H9 (cell line): Measurements from ENCODE around the gene UBE2L5. TPM values are rescaled to one million over a fixed set of nuclear protein-coding genes. Genes with fewer than 3 reads are reported as not detected.

Source experiments
- DNase-seq: peaks from one replicate; pipeline ENCODE4 v3.0.0-alpha.2; 2017
- H2AFZ ChIP-seq: one replicate; pipeline ENCODE4 v1.6.1; 2013; ENCODE audit warnings: mild to moderate bottlenecking, low read length, control low read depth, moderate library complexity
- H2AK5ac ChIP-seq: 2 replicates; pipeline ENCODE4 v1.6.1; 2013; ENCODE audit warnings: low read length, control low read depth, mixed read lengths; ENCODE audit not compliant: insufficient read length
- H2BK120ac ChIP-seq: one replicate; pipeline ENCODE4 v1.6.1; 2013; ENCODE audit warnings: low read depth, mild to moderate bottlenecking, low read length, control low read depth, inconsistent platforms; ENCODE audit not compliant: poor library complexity, severe bottlenecking
- H2BK12ac ChIP-seq: 2 replicates; pipeline ENCODE4 v1.6.1; 2013; ENCODE audit warnings: low read length, control low read depth, mixed read lengths, low read depth; ENCODE audit not compliant: insufficient read length
- H2BK15ac ChIP-seq: 2 replicates; pipeline ENCODE4 v1.6.1; 2013; ENCODE audit warnings: low read depth, low read length, control low read depth
- H2BK20ac ChIP-seq: one replicate; pipeline ENCODE4 v1.6.1; 2013; ENCODE audit warnings: low read depth, mild to moderate bottlenecking, low read length, control low read depth, inconsistent platforms; ENCODE audit not compliant: poor library complexity, severe bottlenecking
- H2BK5ac ChIP-seq: 2 replicates; pipeline ENCODE4 v1.6.1; 2013; ENCODE audit warnings: low read length, control low read depth, mixed read lengths; ENCODE audit not compliant: insufficient read length
- H3K14ac ChIP-seq: 2 replicates; pipeline ENCODE4 v1.6.1; 2013; ENCODE audit warnings: low read length, control low read depth; ENCODE audit not compliant: insufficient read depth
- H3K18ac ChIP-seq: 2 replicates; pipeline ENCODE4 v1.6.1; 2013; ENCODE audit warnings: low read depth, mild to moderate bottlenecking, mixed read lengths, low read length, control low read depth; ENCODE audit not compliant: insufficient read length
- H3K23ac ChIP-seq: 2 replicates; pipeline ENCODE4 v1.6.1; 2013; ENCODE audit warnings: low read length, control low read depth, mixed read lengths, low read depth; ENCODE audit not compliant: insufficient read length
- H3K23me2 ChIP-seq: 2 replicates; pipeline ENCODE4 v1.6.1; 2013; ENCODE audit warnings: low read depth, mild to moderate bottlenecking, mixed read lengths, low read length, control low read depth; ENCODE audit not compliant: insufficient read length, poor library complexity, severe bottlenecking
- H3K27ac ChIP-seq: 2 replicates; pipeline ENCODE4 v1.5.1; 2013; ENCODE audit warnings: low read length, control low read depth, mixed read lengths, low read depth; ENCODE audit not compliant: insufficient read length
- H3K27me3 ChIP-seq: 2 replicates; pipeline ENCODE4 v1.6.1; 2013; ENCODE audit warnings: low read length, control low read depth, inconsistent platforms; ENCODE audit not compliant: insufficient read depth
- H3K4ac ChIP-seq: 2 replicates; pipeline ENCODE4 v1.6.1; 2013; ENCODE audit warnings: low read depth, mild to moderate bottlenecking, control low read depth, inconsistent platforms, low read length, moderate library complexity
- H3K4me1 ChIP-seq: 2 replicates; pipeline ENCODE4 v1.6.1; 2013; ENCODE audit warnings: low read length, control low read depth, inconsistent platforms; ENCODE audit not compliant: insufficient read depth
- H3K4me2 ChIP-seq: 2 replicates; pipeline ENCODE4 v1.6.1; 2013; ENCODE audit warnings: low read length, control low read depth, mixed read lengths; ENCODE audit not compliant: insufficient read length, insufficient read depth
- H3K56ac ChIP-seq: 2 replicates; pipeline ENCODE4 v1.6.1; 2013; ENCODE audit warnings: low read depth, mild to moderate bottlenecking, mixed read lengths, low read length, control low read depth; ENCODE audit not compliant: insufficient read length
- H3K79me1 ChIP-seq: 2 replicates; pipeline ENCODE4 v1.6.1; 2013; ENCODE audit warnings: low read depth, mild to moderate bottlenecking, moderate library complexity, low read length, control low read depth, inconsistent platforms; ENCODE audit not compliant: insufficient read depth, poor library complexity, severe bottlenecking
- H3K79me2 ChIP-seq: 2 replicates; pipeline ENCODE4 v1.6.1; 2013; ENCODE audit warnings: low read length, control low read depth, inconsistent platforms; ENCODE audit not compliant: insufficient read depth
- H3K9ac ChIP-seq: 2 replicates; pipeline ENCODE4 v1.6.1; 2013; ENCODE audit warnings: low read length, control low read depth, mixed read lengths; ENCODE audit not compliant: insufficient read length; ENCODE audit errors: extremely low read depth
- H3K9me3 ChIP-seq: one replicate; pipeline ENCODE4 v1.6.1; 2013; ENCODE audit warnings: low read depth, low read length, inconsistent platforms; ENCODE audit not compliant: control insufficient read depth
- H3T11ph ChIP-seq: one replicate; pipeline ENCODE4 v1.6.1; 2013; ENCODE audit warnings: mild to moderate bottlenecking, low read length, control low read depth, inconsistent platforms
- H4K20me1 ChIP-seq: one replicate; pipeline ENCODE4 v1.6.1; 2013; ENCODE audit not compliant: control insufficient read depth, insufficient read length, insufficient read depth
- H4K5ac ChIP-seq: 2 replicates; pipeline ENCODE4 v1.6.1; 2013; ENCODE audit warnings: low read depth, mild to moderate bottlenecking, mixed read lengths, low read length, control low read depth; ENCODE audit not compliant: insufficient read length
- H4K8ac ChIP-seq: replicated peaks from 2 replicates; pipeline ENCODE4 v1.6.1; 2013; ENCODE audit warnings: low read length, control low read depth, mixed read lengths, low read depth; ENCODE audit not compliant: insufficient read length
- H4K91ac ChIP-seq: 2 replicates; pipeline ENCODE4 v1.6.1; 2013; ENCODE audit warnings: low read depth, mild to moderate bottlenecking, moderate library complexity, mixed read lengths, low read length, control low read depth; ENCODE audit not compliant: insufficient read length
- H3K27ac Mint-ChIP-seq, 3 experiments: 2 replicates in 2 of 3; 3 replicates in 1 of 3; pipeline ENCODE4 v1.8.0; 2020 to 2021; ENCODE audit warnings: mixed read lengths in 3 of 3, mild to moderate bottlenecking in 1 of 3, moderate library complexity in 1 of 3
- H3K27me3 Mint-ChIP-seq: 2 replicates; pipeline ENCODE4 v1.8.0; 2021; ENCODE audit warnings: low read depth, mild to moderate bottlenecking, moderate library complexity, mixed read lengths
- H3K36me3 Mint-ChIP-seq, 3 experiments: 2 replicates in 2 of 3; 3 replicates in 1 of 3; pipeline ENCODE4 v1.8.0; 2020 to 2021; ENCODE audit warnings: low read depth in 3 of 3, mixed read lengths in 3 of 3; ENCODE audit not compliant: insufficient read depth in 1 of 3
- H3K4me1 Mint-ChIP-seq, 2 experiments: 2 replicates each; pipeline ENCODE4 v1.8.0; 2020; ENCODE audit warnings: mixed read lengths in 2 of 2
- H3K4me3 Mint-ChIP-seq, 2 experiments: 2 replicates in 1 of 2; 3 replicates in 1 of 2; pipeline ENCODE4 v1.8.0; 2020 to 2021; ENCODE audit warnings: mild to moderate bottlenecking in 2 of 2, mixed read lengths in 2 of 2, moderate library complexity in 1 of 2
- H3K9me3 Mint-ChIP-seq, 2 experiments: 2 replicates in 1 of 2; 3 replicates in 1 of 2; pipeline ENCODE4 v1.8.0; 2020; ENCODE audit warnings: mild to moderate bottlenecking in 2 of 2, mixed read lengths in 2 of 2, moderate library complexity in 1 of 2
- CTCF ChIP-seq: fragments of 200-600 bp; sonication (generic); conservative IDR thresholded peaks from 3 replicates; pipeline ENCODE4 v1.8.0; 2021; ENCODE audit warnings: antibody characterized with exemption, mild to moderate bottlenecking
- WGBS: extraction: QIAGEN DNeasy Blood & Tissue Kit; methylation state at CpG from one replicate; pipeline ENCODE4 v1.1.7; 2013; ENCODE audit warnings: missing lambda C conversion rate, low lambda C conversion rate, mixed read lengths; ENCODE audit not compliant: insufficient read length; ENCODE audit errors: extremely low coverage; 5-methylcytosine and 5-hydroxymethylcytosine counted together
- total RNA-seq: library from RNA; stranded (reverse); gene quantifications from 2 replicates; pipeline ENCODE4 v1.2.1, GENCODE V29; 2021

Gene UBE2L5
- total RNA-seq, 1 experiment from 2014 or later = 0.20 TPM

- Mint-ChIP-seq H3K4me1 (peaks cover 3 to 8% of the 10 kb centered on the region in 2 experiments), H3K4me3 (no peak overlapping the region), H3K9me3 (no peaks in the 10 kb centered on the region; a peak in 1 of 5 replicates), H3K36me3 (no peaks in the 10 kb centered on the region), H3K27ac (no peak overlapping the region), H3K27me3 (peaks cover 27% of the 10 kb centered on the region)
- Histone ChIP-seq H2BK20ac (no peak overlapping the region), H3K79me2 (no peaks in the 10 kb centered on the region), H4K8ac (no peak overlapping the region), H3K27me3 (0 out of 2 replicates have a peak, but pooled peaks cover 3% of the 10 kb centered on the region), H4K91ac (no peak overlapping the region), H2AFZ (no peak overlapping the region), H2AK5ac (no peak overlapping the region), H2BK5ac (no peak overlapping the region), H3K23ac (no peak overlapping the region), H3K9me3 (no peaks in the 10 kb centered on the region), H3K18ac (no peak overlapping the region), H3K23me2 (no peaks in the 10 kb centered on the region), H4K20me1 (no peaks in the 10 kb centered on the region), H3K4me1 (no peaks in the 10 kb centered on the region; the same call in 1 of the 2 replicates), H2BK120ac (no peak overlapping the region), H3K4ac (no peak overlapping the region), H3K14ac (no peak overlapping the region), H2BK15ac (no peak overlapping the region), H3T11ph (no peak overlapping the region), H3K79me1 (no peaks in the 10 kb centered on the region), H3K4me2 (no peak overlapping the region), H3K27ac (no peak overlapping the region), H3K56ac (no peak overlapping the region), H2BK12ac (no peak overlapping the region), H3K9ac (no peak overlapping the region), H4K5ac (no peak overlapping the region)
- DNase-seq = no peak
- no CpG with 5 or more reads among the region's 3 CpGs for WGBS
- TF ChIP-seq CTCF = no peak
These were observed 8.5 kb upstream of the UBE2L5 start for GRCh38 chr13:30413842-30414241.
